CD4-positive, alpha-beta T cell treated with Interleukin-6 for 4 hours (primary cell): Measurements from ENCODE around the gene CDADC1.

Experiments
- DNase-seq: peaks from one replicate; pipeline ENCODE4 v3.0.0-alpha.2; 2020; ENCODE audit warnings: mixed read lengths

The CDADC1 gene

DNA sequence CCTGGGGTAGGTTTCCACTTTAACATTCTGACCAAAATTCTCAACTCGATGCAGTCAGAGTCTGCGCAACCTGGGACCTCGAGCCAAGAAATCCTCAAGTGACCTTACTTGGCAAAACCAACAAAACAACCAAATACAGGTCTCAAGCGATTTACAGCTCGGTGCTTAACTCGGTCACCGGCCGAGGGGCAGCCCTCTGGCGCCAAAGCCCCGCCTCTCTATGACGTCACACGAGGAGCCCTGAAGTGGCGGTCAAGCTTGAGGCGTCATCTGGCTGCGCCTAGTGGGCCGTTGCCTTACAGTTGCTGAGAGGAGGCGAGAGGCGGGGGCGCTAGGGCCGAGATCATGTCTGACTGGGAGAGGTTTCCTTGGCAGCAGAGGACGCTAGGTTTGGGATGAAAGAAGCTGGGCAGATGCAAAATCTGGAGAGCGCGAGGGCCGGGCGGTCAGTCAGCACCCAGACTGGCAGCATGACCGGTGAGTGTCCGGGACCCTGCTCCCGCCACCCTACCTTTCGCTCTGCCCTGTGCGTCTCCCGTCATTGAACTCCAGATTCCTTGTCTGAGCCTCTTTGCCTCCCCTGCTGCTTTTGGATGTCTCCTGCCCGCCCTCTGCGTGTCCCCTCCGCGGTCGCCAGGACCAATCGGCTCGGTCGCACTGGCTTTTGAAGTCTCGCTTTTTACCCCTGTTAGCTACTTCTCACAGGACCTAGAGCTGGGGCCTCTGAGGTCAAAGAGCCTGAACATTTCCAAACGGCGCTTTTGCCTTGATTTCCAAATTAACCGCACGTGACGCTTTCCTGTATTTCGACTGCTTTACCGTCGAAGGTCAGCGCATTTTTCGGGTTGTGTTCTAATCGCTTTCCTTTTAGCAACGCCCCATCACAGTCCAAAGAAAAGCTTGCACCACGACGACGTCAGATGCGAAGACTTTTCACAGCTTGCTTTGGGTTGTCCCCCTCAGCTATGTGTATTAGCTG is at the start of gene CDADC1:
Gene CDADC1 (plus strand): TSS at position 283 of the 979 bp plus-strand sequence. CDS start 113 bp downstream, at position 396.
- DNase-seq: peak; percentile 89

DNA sequence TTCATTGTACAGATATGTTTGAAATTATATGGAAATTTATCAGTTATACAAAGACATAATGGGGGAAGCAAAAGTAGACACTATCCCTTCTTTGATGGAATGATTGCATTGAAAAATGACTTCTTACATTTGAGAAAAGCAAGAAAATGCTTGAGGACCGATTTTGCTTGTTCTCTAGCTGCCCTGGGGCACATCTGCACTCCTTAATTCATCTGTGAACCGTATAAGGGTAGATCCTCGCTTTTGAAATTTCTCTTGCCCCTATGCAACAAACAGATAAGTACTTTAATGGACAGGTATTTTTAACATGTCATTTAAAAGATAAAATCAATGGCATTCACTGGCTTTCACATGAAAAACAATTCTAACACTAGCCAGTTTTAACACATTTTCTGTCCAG is 41.1 kb upstream of the CDADC1 start:
- DNase-seq: no peak

GRCh38 chr13:49208619-49209018 is 39.1 kb upstream of the CDADC1 start:
- DNase-seq: no peak

DNA sequence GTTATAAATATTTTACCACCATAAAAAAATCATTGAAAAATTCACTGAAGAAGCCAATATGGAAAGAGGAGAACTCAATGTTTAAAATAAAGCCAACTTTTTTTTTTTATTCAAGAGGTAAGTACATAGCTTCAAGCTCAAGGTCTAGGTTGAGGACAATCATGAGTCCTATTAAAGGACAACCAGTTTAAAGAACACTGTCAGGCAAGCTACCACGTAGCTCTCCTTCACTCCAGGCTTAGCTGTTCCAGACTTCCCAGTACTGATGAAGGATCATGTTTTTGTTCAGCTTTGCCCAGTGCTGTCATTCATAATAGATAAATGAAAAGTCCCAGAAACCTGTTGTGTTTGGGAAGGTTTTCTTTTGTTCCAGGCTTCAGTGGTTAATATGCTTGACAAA is 37.6 kb upstream of the CDADC1 start:
- DNase-seq: no peak

- DNase-seq: no peak
These were observed 37.1 kb upstream of the CDADC1 start for GRCh38 chr13:49210669-49211068.

GRCh38 chr13:49213539-49213938 is 34.2 kb upstream of the CDADC1 start:
- no peak for DNase-seq

- no peak for DNase-seq
These were observed 33.5 kb upstream of the CDADC1 start for GRCh38 chr13:49213997-49214916.

DNA sequence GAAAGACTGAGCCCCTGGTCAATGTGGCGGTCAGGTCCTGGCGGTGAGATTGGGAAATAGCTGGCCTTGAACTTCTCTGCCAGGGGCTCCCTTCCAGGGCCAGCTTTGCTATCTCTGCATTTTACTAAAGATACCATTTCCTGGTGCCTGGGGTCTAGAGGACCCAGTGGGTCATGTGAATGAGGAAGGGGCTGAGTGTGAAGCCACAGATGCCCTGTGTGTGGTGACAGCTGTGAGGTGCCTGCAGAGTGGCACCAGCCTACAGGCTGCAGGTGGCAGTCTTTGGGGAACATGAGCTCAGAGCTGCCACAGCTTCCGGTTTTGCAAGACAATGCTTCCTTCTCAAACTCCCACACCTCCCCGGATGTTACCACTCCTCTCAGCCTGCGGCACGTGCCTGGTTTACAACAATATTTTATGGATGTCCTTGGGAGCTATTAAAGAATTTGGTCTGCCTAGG is 32.8 kb upstream of the CDADC1 start:
- DNase-seq: peak; percentile 58

- no peak for DNase-seq
These were observed 31.4 kb upstream of the CDADC1 start for GRCh38 chr13:49216334-49216733.

DNA sequence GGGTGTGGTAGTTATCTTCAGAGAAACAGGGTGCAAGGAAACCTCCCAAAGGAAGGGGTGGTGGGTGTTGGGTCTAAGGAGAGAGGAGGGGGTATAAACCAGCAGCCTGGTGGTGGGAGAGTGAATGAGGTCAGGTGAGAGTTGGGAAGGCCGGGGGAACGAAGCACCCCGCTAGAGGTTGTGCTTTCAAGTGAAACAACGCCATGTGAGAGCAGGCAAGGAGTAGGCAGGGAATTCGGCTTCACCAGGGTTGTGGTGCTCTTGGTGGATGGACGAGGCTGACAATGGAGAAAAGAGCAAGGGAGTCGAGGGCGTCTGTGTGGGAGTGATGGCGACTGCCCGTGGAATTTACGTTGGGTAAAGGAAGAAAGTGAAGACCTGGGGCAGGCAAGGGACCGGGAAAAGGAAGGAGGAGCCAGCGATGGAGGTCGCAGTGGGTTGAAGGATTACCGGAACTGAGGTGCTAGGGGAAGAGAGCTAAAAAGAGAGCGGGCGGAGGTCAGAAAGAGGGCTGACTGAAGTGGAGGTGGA is 29.7 kb upstream of the CDADC1 start:
- no peak for DNase-seq

DNA sequence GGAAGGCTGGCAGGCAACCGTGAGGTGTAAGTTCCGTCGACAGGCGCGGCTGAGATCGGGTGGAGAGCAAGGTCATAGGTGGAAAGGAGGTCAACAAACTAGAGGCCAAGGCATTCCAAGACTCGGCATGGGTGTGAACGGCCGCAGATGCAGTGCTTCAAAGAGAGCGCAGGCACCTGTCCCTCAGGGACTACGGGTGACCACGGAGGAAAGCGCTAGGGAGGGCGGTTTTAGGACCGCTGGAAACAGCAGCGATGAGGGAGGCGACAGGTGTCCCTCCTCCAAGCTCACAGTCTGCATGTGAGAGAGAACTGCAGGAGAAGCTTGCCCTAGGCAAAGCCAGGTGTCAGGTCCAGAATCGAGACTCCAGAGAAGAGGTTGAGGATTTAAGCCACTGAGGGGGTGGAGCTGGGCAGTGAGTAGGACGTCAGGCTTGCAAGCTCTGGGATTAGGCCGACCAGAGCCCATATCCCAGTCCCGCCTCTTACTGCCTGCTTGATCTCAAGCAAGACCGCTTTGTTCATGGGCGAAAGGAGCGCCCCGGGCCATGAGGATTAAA is 29.2 kb upstream of the CDADC1 start:
- no peak for DNase-seq

DNA sequence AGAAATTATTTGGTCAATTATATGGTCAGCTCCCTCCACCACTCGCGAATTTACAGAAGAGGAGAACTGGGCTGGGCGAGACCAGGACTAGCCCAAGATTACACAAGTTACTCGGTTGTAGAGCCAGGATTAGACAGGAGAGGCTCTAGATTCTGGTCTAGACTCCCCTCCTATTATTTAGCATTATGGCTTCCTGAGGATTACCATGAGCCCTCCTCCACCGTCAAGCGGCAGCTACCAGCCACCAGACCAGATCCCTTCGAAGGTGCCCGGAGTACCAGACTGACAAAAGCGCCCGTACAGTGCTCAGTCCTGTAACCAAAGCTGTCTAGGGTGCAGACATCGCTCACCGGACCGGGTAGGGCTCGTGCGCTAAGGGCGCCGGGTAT is 28.1 kb upstream of the CDADC1 start:
- no peak for DNase-seq

- DNase-seq: peak; percentile 36
These were observed 27.5 kb upstream of the CDADC1 start, which contains the start of gene MLNR for GRCh38 chr13:49220036-49220855. Gene MLNR (plus strand): TSS chr13:49220338. CDS start chr13:49220338, 0 bp downstream.

GRCh38 chr13:49220856-49221589 is 26.7 kb upstream of the CDADC1 start:
- no peak for DNase-seq

- DNase-seq: no peak
These were observed 26.1 kb upstream of the CDADC1 start for GRCh38 chr13:49221590-49221965.

GRCh38 chr13:49225223-49226042 is 22.3 kb upstream of the CDADC1 start:
- DNase-seq: no peak

DNA sequence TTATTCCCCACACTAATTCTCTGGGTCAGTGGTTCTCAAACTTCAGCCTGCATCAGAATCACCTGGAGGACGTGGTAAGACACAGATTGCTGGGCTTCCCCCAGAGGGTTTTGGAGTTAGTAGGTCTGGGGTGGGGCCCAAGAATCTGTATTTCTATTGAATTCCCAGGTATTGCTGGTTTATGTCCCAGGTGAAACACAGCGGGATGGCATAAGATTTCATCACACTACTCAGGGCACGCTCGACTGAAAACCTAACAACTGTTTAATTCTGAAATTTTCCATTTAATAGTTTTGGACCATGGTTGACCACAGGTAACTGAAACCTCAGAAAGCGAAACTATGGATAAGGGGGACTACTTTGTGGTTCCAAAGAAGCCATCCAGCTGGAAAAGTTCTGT is 21.1 kb upstream of the CDADC1 start:
- DNase-seq: no peak

GRCh38 chr13:49234741-49235140 is 13.0 kb upstream of the CDADC1 start:
- DNase-seq: no peak

DNA sequence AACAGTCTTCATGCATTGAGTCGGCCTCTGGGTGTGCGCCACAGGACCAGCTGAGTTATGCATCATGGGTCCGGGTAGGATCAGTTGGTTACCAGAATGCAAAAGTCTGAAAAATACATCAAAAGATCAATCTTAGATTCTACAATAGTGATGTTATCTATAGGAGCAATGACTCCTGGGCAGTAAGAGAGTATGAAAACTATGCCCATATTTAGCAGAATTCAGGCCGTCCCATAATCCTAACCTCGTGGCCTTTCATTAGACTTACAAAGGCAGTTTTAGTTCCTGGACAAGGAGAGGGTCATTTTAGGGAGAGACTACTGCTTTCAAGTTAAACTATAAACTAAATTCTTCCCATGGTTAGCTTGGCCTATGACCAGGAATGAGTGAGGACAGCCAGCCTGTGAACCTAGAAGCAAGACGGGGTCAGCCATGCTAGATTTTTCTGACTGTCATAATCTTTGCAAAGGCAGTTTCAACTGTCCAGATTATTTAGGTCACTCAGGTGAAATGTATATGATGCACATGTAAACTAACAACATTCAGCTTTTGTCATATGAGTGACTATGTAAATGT is 11.8 kb upstream of the CDADC1 start:
- no peak for DNase-seq

GRCh38 chr13:49238621-49239020 is 9.1 kb upstream of the CDADC1 start:
- DNase-seq: no peak
